B cell (primary cell): ENCODE data around the gene PAX3. TPM values are rescaled to one million over a fixed set of nuclear protein-coding genes. Genes with fewer than 3 reads are reported as not detected.

Source experiments
- ATAC-seq: fragments of 200-7000 bp; cut with Tn5 transposase; one replicate; pipeline ENCODE4 v1.10.0; 2021; ENCODE audit warnings: low read depth, mild to moderate bottlenecking, moderate number of reproducible peaks, moderate library complexity
- CTCF ChIA-PET: fragments of 350-600 bp; sonication (Branson Sonifier 250); formaldehyde crosslinking; loops from one replicate; lab custom pipeline; 2021; ENCODE audit warnings: antibody characterized with exemption, inconsistent platforms; lab: Charles Lee
- POLR2A ChIA-PET: fragments of 350-600 bp; sonication (Branson Sonifier 250); formaldehyde crosslinking; loops from one replicate; lab custom pipeline; 2021; ENCODE audit warnings: antibody characterized with exemption; lab: Charles Lee
- DNase-seq: peaks from one replicate; pipeline ENCODE4 v3.0.0; 2013
- H2AFZ ChIP-seq: 2 replicates; pipeline ENCODE4 v1.6.1; 2012; ENCODE audit warnings: mild to moderate bottlenecking, low read depth, low read length; ENCODE audit not compliant: insufficient read depth, poor library complexity, severe bottlenecking
- H3K27ac ChIP-seq, 2 donors: 1 replicate in 1 of 2; 2 replicates in 1 of 2; pipeline ENCODE4 v1.5.1; 2012 to 2013; ENCODE audit warnings: low read length in 2 of 2, mild to moderate bottlenecking in 2 of 2, moderate library complexity in 1 of 2
- H3K27me3 ChIP-seq, 4 experiments: fragments of 200-600 bp in 1 of 4; sonication (generic) in 1 of 4; replicated peaks in 1 of 4; 1 replicate in 2 of 4; 2 replicates in 2 of 4; pipeline versions ENCODE4 v1.6.1 to v1.7.0; 2013 to 2016; ENCODE audit warnings: low read length in 3 of 4, mild to moderate bottlenecking in 2 of 4, mixed read lengths in 1 of 4, moderate library complexity in 1 of 4; ENCODE audit not compliant: insufficient read depth in 4 of 4, control insufficient read depth in 3 of 4; ENCODE audit errors: control extremely low read depth in 1 of 4
- H3K36me3 ChIP-seq, 2 experiments: replicated peaks in 1 of 2; 1 replicate in 1 of 2; 2 replicates in 1 of 2; pipeline versions ENCODE4 v1.6.1 to v1.7.1; 2013; ENCODE audit warnings: low read length in 1 of 2; ENCODE audit not compliant: insufficient read depth in 2 of 2, control insufficient read depth in 1 of 2; ENCODE audit errors: control extremely low read depth in 1 of 2, extremely low read depth in 1 of 2
- H3K4me1 ChIP-seq, 2 donors: fragments of 200-600 bp in 1 of 2; sonication (generic) in 1 of 2; 1 replicate in 1 of 2; 2 replicates in 1 of 2; pipeline versions ENCODE4 v1.5.1 to v1.6.1; 2013 to 2017; ENCODE audit warnings: low read length in 2 of 2; ENCODE audit not compliant: control insufficient read depth in 2 of 2, insufficient read depth in 2 of 2
- H3K4me2 ChIP-seq: replicated peaks from 2 replicates; pipeline ENCODE3; 2012; ENCODE audit warnings: mild to moderate bottlenecking, low read depth, low read length; ENCODE audit not compliant: poor library complexity, severe bottlenecking
- H3K4me3 ChIP-seq, 5 experiments: fragments of 200-600 bp in 1 of 5; sonication (generic) in 1 of 5; 1 replicate in 3 of 5; 2 replicates in 2 of 5; pipeline versions ENCODE4 v1.5.1 to v1.7.0; 2011 to 2016; ENCODE audit warnings: low read length in 4 of 5, mild to moderate bottlenecking in 4 of 5, low read depth in 2 of 5, control low read depth in 1 of 5, moderate library complexity in 1 of 5; ENCODE audit not compliant: insufficient read depth in 1 of 5; ENCODE audit errors: control extremely low read depth in 1 of 5, extremely low read depth in 1 of 5
- H3K79me2 ChIP-seq: fragments of 200-600 bp; sonication (generic); one replicate; pipeline ENCODE4 v1.6.0; 2016; ENCODE audit warnings: low read length; ENCODE audit not compliant: control insufficient read depth, insufficient read depth
- H3K9ac ChIP-seq: fragments of 200-600 bp; sonication (generic); 2 replicates; pipeline ENCODE4 v1.6.1; 2017; ENCODE audit warnings: mild to moderate bottlenecking, low read length, moderate library complexity
- H3K9me3 ChIP-seq, 3 donors: one replicate each; pipeline versions ENCODE4 v1.6.1 to v1.7.1; 2013; ENCODE audit warnings: low read length in 2 of 3; ENCODE audit not compliant: control insufficient read depth in 2 of 3, insufficient read depth in 1 of 3; ENCODE audit errors: control extremely low read depth in 1 of 3
- H4K20me1 ChIP-seq: 2 replicates; pipeline ENCODE4 v1.6.0; 2012; ENCODE audit warnings: mild to moderate bottlenecking, low read length; ENCODE audit not compliant: insufficient read depth, control insufficient read depth, poor library complexity, severe bottlenecking
- H3K27ac Mint-ChIP-seq: one replicate; pipeline ENCODE4 v1.8.0; 2021; ENCODE audit warnings: mixed read lengths
- H3K27me3 Mint-ChIP-seq: one replicate; pipeline ENCODE4 v1.8.0; 2021; ENCODE audit warnings: mixed read lengths
- H3K4me1 Mint-ChIP-seq: one replicate; pipeline ENCODE4 v1.8.0; 2021; ENCODE audit warnings: mixed read lengths
- H3K4me3 Mint-ChIP-seq: one replicate; pipeline ENCODE4 v1.8.0; 2021; ENCODE audit warnings: mixed read lengths
- H3K9me3 Mint-ChIP-seq: one replicate; pipeline ENCODE4 v1.8.0; 2022; ENCODE audit warnings: mixed read lengths; ENCODE audit not compliant: insufficient read depth
- CTCF ChIP-seq: fragments of 200-600 bp; IDR thresholded peaks from one replicate; pipeline ENCODE4 v1.8.0; 2022; ENCODE audit warnings: antibody characterized with exemption, mild to moderate bottlenecking
- EZH2 ChIP-seq: IDR thresholded peaks from 2 replicates; pipeline ENCODE4 v1.6.1; 2012; ENCODE audit warnings: borderline replicate concordance, low read depth, mild to moderate bottlenecking, moderate library complexity, low read length; ENCODE audit not compliant: insufficient read depth, poor library complexity, severe bottlenecking
- WGBS: methylation state at CpG from one replicate; pipeline ENCODE4 v1.1.5; 2013; ENCODE audit warnings: missing lambda C conversion rate; ENCODE audit not compliant: insufficient coverage; 5-methylcytosine and 5-hydroxymethylcytosine counted together
- intact Hi-C: fragments of 100-400 bp; cut with micrococcal nuclease; formaldehyde crosslinking; loops from one replicate; pipeline ENCODE4 v1.10.0; 2022
- polyA plus RNA-seq: library from polyadenylated mRNA; depleted of rRNA; stranded (reverse); fragments of >200 nt; gene quantifications from 2 replicates; pipeline ENCODE4 v1.2.3, GENCODE V29; 2012
- total RNA-seq, 2 donors: library from RNA; stranded (reverse); fragments of 120-200 nt in 1 of 2; gene quantifications; 1 replicate in 1 of 2; 2 replicates in 1 of 2; pipeline versions ENCODE4 v1.2.3 to v1.2.4, GENCODE V29; 2013 to 2022

The PAX3 gene
- total and polyA plus RNA-seq, 2 donors (not counting 1 experiment from before 2014, with no cell fraction given): not detected

GRCh38 chr2:222303045-222303827 is 4.4 kb upstream of the PAX3 start:
- intact Hi-C loops: no loop called here
- no peak for ATAC-seq
- Histone ChIP-seq H3K9me3 (peaks cover 0 to 81% (median 8%) of the 10 kb centered on the region in 3 donors), H3K4me2 (no peak overlapping the region), H2AFZ (no peak overlapping the region), H3K79me2 (no peaks in the 10 kb centered on the region), H3K27ac (no peak overlapping the region), H3K9ac (no peak overlapping the region), H3K4me1 (peaks cover 34 to 38% of the 10 kb centered on the region in 2 donors), H4K20me1 (no peaks in the 10 kb centered on the region), H3K4me3 (no peak overlapping the region), H3K27me3 (peaks cover 0 to 99% (median 73%) of the 10 kb centered on the region in 4 experiments), H3K36me3 (no peaks in the 10 kb centered on the region)
- no peak for DNase-seq
- Mint-ChIP-seq H3K27ac (no peak overlapping the region), H3K27me3 (peaks cover 82% of the 10 kb centered on the region), H3K4me3 (peak overlapping the region; percentile 14), H3K9me3 (peaks cover 2% of the 10 kb centered on the region), H3K4me1 (peaks cover 40% of the 10 kb centered on the region)
- ChIA-PET CTCF (interaction anchor here (1.4 kb wide), 1 partner anchor 15 kb away, joined by 5 read pairs; no protein-coding TSS in a partner anchor), POLR2A (no interaction called here)
- TF ChIP-seq EZH2 (no peak), CTCF (no peak)
- 25% methylated on average over 24 of the region's 24 CpGs for WGBS
